GM08714 (cell line): ENCODE data around the gene BCAS1.

Source experiments
- H3K4me3 ChIP-seq: fragments of 200-500 bp; sonication (Bioruptor generic); 2 replicates; pipeline ENCODE4 v1.5.1; 2014; ENCODE audit warnings: mild to moderate bottlenecking, low read length, inconsistent platforms
- ZNF274 ChIP-seq: IDR thresholded peaks from 2 replicates; pipeline ENCODE4 v1.6.1; 2012; ENCODE audit warnings: mild to moderate bottlenecking, low read depth, low read length

BCAS1 gene

DNA sequence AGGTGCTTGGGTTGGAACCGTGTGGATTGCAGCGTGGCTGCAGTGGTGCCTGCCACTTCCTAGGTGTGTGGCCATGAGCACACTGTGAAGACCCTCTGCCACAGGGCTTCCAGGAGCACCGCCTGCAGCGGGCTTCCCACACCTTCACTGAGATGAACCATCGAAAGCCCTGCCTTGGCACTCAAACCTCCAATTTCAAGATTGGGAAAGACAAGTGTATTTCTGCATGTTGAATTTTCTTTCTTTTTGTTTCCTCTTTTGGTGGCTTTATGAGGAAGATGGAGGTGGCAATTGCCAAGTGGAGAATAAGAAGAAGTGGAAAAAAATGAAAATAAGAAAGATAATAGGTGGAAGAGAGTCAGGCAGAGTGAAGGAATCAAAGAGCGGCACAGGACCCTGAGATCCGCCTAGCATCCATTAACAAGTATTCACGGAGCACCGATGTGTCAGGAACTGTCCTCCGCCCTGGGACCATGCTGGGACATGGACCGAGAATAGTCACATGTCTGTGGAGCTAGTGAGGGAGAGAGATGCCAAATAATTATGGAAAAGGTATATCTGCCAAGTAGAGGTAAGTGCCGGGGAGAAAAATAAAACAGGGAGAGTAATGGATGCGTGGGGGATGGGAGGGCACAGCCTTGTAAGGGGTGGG lies 159.9 kb downstream of the BCAS1 start:
- no peak for TF ChIP-seq ZNF274
- no peak overlapping the region for H3K4me3 ChIP-seq

DNA sequence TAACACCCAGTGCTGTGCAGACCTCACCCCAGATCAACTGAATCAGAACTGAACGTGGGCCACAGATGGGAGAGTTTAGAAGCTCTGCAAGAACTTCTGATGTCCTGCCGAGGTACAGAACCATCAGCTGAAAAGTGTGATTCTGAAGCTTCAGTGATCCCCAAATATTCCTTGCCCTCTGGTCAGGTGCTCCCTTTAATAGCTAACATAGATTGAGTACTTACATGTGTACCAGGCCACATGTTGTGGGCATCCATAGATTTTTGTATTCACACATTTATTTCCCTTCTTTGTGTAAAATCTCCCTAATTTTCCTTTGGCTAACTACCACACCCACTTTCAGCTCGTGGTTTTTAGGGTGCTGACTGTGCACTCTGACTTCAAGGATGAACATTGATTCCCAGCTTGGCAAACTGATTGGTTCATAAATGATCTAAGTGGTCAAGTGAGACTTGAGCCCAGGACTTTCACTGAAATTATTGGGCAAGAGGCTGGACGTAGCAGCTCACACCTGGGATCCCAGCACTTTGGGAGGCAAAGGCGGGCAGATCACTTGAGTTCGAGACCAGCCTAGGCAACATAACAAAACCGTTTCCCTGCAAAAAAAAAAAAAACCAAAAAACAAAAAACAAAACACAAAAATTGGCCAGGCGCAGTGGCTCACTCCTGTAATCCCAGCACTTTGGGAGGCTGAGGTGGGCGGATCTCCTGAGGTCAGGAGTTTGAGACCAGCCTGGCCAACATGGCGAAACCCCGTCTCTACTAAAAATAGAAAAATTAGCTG lies 162.2 kb downstream of the BCAS1 start:
- TF ChIP-seq ZNF274, result no peak
- no peak overlapping the region for H3K4me3 ChIP-seq

DNA sequence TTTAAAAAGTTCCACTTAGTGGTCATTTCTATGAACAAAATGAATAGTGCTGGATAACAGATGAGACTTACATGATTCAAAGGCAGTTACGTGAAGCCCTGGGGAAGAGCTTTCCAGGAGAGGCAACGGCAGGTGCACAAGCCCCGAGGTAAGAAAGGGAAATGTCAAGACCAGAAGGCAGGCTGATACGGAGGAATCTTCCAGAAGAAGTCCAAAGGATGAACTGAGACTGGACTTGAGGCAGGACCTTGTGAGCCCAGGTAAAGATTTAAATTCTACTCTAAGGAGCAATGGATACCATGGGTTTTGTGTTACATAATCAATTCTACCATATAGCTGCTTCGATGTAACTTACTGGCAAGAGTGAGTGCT lies 164.6 kb downstream of the BCAS1 start:
- H3K4me3 ChIP-seq, result no peak overlapping the region
- no peak for TF ChIP-seq ZNF274

DNA sequence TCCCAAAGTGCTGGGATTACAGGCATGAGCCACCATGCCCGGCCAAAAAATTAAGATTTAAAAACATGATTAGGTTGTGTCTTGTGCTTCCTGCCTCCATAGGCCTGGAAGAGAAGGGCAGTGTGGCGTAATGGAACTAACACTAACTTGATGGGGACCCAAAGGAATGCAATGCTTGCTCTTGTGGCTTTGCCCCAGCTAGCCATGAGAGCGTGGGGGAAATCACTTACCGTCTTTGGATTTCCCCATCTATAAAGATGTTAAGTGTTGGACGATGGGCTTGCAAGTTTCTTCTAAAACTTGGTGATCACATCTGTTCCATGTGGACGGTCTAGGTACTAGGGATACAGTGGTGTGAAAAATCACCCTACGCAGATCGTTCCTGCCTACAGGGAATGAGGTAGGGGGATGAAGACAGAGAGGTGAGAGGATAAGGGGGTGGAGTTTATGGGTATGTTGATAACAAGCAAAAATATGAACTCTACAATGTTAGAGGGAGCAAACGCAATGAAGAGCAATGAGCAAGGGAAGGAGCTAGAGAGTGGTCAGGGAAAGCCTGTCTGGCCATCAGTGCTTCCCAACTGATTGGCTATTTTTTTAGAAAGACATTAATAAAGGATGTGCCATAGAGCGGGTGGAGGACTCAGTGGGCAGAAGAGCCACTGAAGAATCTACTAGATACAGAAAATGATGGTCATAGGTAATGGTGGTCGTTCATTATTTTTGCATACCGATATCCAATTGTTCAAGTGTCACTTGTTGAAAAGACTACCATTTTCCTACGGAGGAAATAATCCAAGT lies 165.2 kb downstream of the BCAS1 start:
- TF ChIP-seq ZNF274, result no peak
- H3K4me3 ChIP-seq, result 0 out of 2 replicates have a peak overlapping the region, but pooled peaks have one; percentile 7

DNA sequence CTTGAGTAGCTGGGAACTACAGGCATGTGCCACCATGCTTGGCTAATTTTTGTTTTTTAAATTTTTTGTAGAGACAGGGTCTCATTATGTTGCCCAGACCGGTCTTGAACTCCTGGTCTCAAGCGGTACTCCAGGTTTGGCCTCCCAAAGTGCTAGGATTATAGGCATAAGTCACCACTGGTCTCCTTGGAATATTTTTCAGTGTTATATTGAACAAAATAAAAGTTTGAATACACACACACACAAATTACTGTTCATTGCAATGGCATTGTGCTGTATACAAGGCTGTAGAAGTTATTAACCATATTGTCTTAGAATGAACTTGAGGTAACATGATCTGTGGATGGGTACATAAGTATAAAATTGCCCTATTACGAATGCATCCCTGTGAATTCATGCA lies 166.1 kb downstream of the BCAS1 start:
- no peak overlapping the region for H3K4me3 ChIP-seq
- no peak for TF ChIP-seq ZNF274

DNA sequence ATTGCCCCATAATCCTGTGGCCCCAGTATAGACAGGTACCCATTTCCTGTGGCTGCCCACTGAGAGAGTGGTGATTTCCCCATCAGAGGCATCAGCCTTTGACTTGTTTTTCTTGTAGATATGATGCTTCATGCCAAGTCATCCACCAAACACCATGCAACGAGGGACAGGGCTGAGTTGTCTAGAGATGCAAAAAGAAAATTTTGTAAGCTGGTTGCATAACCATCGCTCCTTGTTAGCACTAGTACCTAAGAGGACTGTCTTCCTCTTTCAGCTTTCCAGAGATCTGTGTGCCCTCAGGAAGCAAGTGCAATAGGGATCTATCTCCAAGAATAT lies 166.8 kb downstream of the BCAS1 start:
- H3K4me3 ChIP-seq, result no peak overlapping the region
- no peak for TF ChIP-seq ZNF274

DNA sequence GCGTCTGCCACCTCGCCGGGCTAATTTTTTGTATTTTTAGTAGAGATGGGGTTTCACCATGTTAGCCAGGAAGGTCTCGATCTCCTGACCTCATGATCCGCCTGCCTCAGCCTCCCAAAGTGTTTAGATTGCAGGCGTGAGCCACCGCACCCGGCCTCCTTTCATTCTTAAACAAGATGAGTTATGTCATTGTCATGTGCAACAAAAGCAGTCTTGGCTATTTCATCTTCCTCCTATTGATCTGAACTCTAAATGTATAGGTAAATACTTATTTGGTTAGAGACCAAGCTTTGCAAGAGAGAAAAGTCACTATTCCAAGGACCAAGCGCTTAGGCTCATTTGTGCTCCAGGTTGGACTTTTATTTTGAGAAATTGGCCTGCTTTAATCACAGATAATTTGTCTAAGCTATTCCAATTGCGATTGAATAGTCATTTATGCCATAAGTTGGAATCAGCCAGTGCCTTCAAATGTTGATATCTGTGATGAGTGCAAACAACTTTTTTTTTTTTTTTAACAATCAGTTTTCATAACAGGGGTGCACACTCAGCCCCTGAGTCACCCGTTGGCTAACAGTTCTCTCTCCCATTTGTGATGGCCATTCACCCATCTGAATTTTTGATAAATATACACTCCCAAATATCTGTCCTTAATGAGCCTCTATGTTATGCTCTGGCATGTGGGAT lies 167.3 kb downstream of the BCAS1 start:
- TF ChIP-seq ZNF274, result no peak
- H3K4me3 ChIP-seq, result no peak overlapping the region

DNA sequence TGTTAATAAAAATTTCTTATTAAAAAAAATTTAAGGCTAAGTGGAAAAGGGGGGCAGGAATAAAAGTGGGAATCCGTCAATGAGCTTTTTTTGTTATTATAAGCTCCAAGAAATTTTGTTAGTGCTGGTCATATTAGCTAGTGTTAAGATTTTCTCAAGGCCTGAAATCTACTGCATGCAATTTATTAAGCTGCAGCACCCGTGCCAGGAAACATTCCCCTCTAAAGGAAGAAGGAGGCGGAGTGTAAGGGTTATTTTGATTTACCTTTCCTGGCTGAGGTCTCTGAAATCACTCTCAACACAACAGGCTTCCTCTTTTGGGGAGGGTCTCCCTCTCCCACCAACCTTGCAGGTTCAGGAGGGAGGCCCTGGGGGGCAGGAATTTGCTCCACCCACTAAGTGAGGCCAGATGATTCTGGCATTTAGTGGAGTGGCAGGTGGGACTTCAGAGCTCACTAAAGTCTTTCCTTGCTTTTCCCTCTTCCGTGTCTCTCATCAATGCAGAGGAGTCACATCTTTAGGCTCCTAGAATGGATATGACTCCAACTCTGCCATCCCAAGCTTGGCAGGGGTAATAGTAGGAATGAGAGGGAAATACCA lies 168.8 kb downstream of the BCAS1 start:
- no peak for TF ChIP-seq ZNF274
- H3K4me3 ChIP-seq, result no peak overlapping the region

DNA sequence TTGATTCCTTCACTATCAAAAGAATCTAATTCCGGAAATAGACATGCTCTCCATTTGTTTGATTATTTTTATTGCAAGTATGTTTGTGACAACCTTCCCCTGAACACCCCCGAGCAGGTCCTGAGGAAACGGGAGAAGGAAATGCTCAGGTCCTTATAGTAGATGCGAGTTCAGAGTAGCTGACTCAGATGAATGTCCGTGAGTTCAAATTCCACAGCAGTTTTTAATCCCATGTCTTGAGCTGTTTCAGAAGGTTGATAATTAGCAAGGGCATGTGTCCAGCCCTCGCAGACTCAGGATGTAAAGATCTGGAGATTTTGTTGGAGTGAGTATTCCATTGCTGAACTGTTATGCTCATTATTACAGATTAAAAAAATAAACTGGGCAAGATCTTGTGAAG lies 169.3 kb downstream of the BCAS1 start:
- TF ChIP-seq ZNF274, result no peak
- H3K4me3 ChIP-seq, result no peak overlapping the region

DNA sequence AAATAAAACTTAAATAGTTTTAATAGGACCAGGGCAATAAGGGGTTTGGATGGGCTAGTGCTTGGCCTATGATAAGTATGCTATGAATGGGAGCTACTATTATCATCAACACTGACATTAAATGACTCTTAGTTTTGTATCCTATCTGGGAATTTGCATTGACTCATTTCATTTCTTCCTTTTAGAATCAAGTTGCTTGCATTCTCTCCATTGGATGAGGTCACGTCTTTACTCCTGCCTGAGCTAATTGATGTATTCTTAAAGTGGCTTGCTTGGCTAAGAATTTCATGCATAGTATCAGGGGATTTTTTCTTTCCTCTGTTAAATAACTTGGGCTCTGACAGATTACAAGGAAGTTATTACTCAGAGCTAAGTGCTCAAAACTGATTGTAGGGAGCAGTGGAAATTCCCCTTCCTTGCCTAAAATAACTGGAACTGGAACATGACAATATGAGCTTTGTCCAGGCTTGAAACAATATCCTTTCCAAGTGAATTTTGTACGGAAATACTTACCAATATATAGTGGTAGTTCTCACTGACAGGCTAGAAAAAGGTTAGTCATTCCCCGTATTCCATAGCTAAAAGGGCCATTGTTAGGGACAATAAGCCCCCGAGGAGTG lies 169.9 kb downstream of the BCAS1 start:
- TF ChIP-seq ZNF274, result no peak
- H3K4me3 ChIP-seq, result no peak overlapping the region

DNA sequence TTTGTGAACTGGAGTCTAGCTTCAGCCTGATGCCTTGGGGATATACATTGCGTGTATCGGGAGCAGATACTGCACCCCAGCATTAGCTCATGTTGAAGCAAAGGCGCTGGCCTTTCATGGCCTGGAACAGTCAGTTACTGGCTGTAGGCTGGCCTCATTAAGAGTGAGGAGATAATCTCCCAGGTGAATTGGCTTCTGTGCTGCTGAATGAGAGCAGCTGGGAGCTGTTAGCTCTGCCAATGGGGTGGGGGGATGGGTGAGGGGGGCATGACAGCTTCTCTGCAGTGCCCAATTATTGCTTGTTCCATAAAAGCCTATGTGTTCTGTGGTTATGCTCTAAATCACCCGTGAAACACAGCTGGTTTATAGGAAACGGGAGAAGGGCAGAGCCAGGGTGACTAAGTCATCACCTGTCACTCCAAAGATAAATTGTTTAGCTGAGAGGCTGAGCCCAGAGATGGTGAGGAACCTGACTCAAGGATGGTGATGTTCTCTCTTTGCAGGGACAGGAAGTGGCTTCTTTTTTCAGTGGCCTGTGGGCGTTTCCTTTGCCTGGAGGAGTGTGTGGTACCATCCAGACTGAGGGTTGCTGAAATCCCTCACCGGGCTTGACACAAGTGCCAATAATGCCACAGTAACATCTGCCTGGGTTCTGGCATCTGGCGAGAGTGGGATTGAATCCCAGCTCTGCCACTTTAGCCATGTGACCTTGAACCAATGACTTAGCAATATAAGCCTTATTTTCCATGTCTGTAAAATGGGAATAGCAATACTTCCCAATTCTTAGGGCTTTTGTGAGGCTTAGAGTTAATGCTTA lies 170.8 kb downstream of the BCAS1 start:
- no peak for TF ChIP-seq ZNF274
- no peak overlapping the region for H3K4me3 ChIP-seq

DNA sequence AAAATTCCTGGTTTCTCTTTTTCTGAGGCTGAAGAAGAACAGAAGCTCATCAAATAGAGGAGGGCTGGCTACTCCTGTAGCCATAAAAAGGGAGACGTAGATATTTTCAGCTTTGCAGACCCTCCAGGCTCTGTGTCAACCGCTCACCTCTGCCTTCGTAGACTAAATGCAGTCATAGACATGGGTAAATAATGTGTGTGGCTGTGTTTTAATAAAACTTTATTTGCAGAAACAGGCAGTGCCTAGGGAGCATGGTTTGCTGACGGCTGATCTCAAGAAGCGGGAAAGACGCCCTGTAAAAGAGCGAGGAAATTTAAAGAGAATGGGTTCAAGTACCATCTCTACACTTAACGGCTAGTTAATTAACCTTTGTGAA lies 171.8 kb downstream of the BCAS1 start:
- no peak overlapping the region for H3K4me3 ChIP-seq

More for the DNA sequence above, 171.8 kb downstream of the BCAS1 start:
- TF ChIP-seq ZNF274, result no peak
